Endothelial cell of umbilical vein (primary cell): ENCODE results near the gene DAAM1.
A peak's percentile ranks its signal among the peaks of the same experiment; 100 is the strongest.

Experiments used
- CTCF ChIP-seq, 2 donors: IDR thresholded peaks; 1 replicate in 1 of 2; 2 replicates in 1 of 2; pipeline ENCODE4 v1.5.1; 2011; ENCODE audit warnings: low read length in 2 of 2, mild to moderate bottlenecking in 2 of 2, moderate library complexity in 2 of 2, control low read depth in 1 of 2, inconsistent platforms in 1 of 2, low read depth in 1 of 2; ENCODE audit not compliant: insufficient read depth in 1 of 2; ENCODE audit errors: extremely low read depth in 1 of 2
- EZH2 ChIP-seq: IDR thresholded peaks from 2 replicates; pipeline ENCODE4 v1.6.1; 2012; ENCODE audit warnings: borderline replicate concordance, low read depth, mild to moderate bottlenecking, moderate library complexity, low read length, inconsistent platforms; ENCODE audit not compliant: severe bottlenecking
- FOS ChIP-seq: IDR thresholded peaks from 2 replicates; pipeline ENCODE4 v1.6.1; 2011; ENCODE audit warnings: mild to moderate bottlenecking, low read length, moderate library complexity, borderline replicate concordance; ENCODE audit not compliant: insufficient read depth
- POLR2A ChIP-seq: IDR thresholded peaks from 2 replicates; pipeline ENCODE4 v1.6.1; 2012; ENCODE audit warnings: low read depth, mild to moderate bottlenecking, control low read depth, low read length
- POLR2AphosphoS5 ChIP-seq: IDR thresholded peaks from 2 replicates; pipeline ENCODE4 v1.6.1; 2012; ENCODE audit warnings: low read depth, mild to moderate bottlenecking, control low read depth, low read length, moderate library complexity; ENCODE audit not compliant: insufficient read depth
- TF ChIP-seq, protein P1 (sequence below): IDR thresholded peaks from 2 replicates; pipeline ENCODE4 v1.6.1; 2011; ENCODE audit not compliant: insufficient read depth, insufficient read length

DNA sequence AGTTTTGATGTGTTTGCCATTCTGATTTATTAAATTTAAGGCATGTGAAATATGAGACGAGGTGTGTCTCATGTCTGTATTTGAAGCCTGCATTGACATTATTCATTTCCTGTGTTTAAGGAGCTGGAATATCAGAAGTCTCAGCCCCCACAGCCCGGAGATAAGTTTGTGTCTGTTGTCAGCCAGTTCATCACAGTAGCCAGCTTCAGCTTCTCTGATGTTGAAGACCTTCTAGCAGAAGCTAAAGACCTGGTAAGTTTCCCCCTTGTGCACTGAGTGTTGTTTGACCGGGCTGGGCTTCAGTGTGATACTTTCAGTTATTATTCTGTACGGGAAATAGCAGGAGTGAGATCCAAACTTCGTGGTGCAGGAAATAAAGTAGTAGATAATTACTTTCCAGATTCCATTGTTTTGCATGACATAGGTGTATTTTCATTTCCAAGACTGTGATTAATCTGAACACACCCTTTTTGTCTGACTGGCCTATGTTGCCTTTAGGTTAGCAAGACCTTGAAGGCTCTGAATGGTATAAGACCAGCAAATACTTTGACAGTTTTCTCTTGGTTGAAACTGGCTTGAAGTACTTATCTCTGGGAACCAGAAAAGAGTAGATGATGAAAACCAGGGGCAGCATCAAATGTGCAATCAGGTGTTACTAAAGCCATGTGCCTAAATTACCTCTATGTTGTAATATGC is 175.2 kb downstream of the DAAM1 start:
- TF ChIP-seq CTCF (IDR thresholded peaks at IDR 0.05; ENCODE audit: extremely low read depth in 1 of 2, insufficient read depth in 1 of 2, low read depth in 1 of 2, low read length in 2 of 2) (no peak), POLR2AphosphoS5 (peak; percentile 2), EZH2 (no peak), POLR2A (no peak), FOS (peak; percentile 57)
- TF ChIP-seq, protein P1, sequence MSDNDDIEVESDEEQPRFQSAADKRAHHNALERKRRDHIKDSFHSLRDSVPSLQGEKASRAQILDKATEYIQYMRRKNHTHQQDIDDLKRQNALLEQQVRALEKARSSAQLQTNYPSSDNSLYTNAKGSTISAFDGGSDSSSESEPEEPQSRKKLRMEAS: no peak
